ENCODE results near the gene CNTNAP2. TPM values are rescaled to one million over a fixed set of nuclear protein-coding genes. Genes with fewer than 3 reads are reported as not detected.
"Not testable (repeated sequence)": the region's sequence is repeated elsewhere in the genome, so short reads cannot be mapped to it uniquely, and the experiment has no call there.

CNTNAP2 gene
- total RNA-seq, 1 donor from 2014 or later: 2.8 TPM

DNA sequence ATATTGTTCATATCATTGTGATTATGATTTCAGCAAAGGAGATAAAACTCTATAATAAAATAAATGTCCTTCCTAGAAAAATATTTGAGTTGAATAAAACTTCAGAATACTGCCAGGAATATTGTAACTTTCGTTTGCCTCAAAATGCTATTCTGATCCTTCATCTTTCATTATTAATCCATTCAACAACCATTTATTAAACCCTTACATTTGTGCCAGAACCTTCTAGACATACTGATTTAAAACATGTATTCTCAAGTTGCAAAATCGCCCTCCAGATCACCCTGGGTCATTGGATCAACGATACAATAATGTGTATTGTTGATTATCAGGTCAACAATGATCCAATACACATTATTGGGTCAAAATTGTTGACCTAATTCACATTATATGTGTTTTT is 759.8 kb downstream of the CNTNAP2 start:
- DNase-seq (ENCODE audit: low read depth in 2 of 2): no peak

DNA sequence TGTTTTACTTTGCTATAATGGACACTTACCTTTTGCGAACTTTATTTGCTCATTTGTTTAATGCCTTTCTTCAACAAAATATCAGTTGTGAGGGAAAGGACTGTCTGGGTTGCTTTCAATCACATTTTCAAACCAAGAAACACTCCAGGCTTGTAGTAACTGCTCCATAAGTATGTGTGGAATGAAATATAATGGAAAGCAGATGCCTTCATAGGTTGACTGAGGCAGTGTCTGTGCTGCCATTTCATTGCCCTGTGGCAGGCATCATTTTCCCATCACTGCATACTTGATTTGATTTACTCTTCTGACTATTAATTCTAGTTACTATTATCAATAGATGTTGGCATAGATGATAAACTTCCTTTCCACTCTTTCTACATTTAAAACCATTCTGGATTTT is 762.3 kb downstream of the CNTNAP2 start:
- no peak for DNase-seq (ENCODE audit: low read depth in 2 of 2)

DNA sequence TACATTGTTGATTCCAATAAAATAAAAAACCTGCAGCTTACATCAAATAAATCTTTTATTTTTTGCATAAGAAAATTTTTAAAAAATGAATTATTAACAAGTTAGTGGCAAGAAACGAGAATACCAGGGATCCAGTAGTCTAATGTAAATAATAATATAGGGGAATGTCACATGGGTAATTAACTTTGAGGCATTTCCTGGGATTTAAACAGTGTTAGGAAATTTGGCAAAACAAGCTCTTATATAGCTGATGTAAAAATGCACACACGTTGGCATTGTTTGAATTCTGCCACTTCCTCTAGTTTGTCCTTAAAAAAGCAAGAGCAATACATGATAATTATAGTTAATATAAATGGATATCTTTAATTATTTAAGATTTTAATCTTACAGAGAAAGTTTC is 768.6 kb downstream of the CNTNAP2 start:
- no peak for DNase-seq (ENCODE audit: low read depth in 2 of 2)

DNA sequence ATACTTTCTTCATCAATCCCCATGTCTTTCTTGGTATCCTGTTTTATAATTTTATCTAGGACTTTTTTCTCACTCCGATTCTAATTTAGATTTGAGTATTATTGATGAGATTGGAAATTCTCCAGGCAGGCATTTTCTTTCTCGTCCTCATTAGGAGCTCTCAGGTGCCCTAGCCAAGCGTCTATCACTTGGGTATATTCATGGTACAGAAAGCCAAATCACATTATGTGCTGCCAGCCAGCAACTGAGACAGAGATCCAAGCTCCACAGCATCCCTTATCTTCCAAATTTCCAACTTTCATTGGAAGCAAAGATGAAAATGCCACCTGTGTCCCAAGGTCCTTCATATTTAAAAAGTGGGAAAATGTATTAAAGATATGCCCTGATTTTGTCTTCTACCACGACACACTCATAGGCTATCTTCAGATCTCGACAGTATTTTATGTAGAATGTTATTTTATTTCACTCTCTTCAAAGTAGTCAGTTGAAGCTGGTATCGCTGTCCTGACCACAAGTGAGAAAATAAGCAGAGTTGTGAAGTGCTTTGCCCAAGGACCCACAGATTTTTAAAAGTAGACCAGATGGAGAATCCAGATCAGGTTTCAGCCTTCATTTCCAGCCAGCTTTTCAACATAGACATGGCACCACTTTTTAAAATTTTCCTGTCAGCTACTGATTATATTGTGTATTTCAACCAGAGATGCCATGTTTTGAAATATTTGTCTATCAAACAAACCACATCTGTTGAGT is 773.4 kb downstream of the CNTNAP2 start:
- DNase-seq (ENCODE audit: low read depth in 2 of 2): no peak

DNA sequence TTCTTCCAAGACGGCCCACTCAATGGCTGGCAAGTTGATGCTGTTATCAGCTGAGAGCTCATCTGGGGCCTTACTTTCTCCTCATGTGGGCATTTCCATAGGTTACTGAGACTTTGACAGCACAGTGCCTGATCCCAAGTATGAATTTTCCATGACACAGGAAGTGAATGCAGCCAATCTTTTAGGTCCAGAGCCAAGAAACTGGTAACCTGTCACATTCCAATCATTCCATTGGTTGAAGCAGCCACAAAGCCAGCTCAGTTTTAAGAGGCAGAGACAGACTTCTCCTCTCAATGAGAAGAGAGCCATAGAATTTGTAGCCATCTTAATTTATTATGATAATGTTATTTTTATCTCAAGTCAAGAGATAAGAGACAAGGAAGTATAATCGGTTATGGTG is 775.5 kb downstream of the CNTNAP2 start:
- no peak for DNase-seq (ENCODE audit: low read depth in 2 of 2)

DNA sequence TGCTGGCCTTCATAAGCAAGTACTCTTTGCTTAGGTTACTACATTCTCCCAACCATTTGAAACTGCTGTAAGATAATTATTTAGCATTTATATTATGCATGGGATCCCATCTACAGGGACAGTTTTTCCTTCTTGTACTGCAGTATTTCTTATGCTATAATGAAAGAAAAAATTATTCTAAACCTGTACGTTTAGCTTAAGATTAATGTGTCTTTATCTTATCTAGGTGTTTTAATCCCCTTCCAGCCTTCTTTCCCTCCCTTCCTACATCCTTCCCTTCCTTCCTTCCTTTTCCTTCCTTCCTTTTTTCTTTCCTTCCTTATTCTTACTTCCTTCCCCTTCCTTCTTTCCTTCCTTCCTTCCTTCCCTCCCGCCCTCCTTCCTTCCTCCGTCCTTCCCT is 778.3 kb downstream of the CNTNAP2 start:
- DNase-seq (ENCODE audit: low read depth in 2 of 2): no peak

DNA sequence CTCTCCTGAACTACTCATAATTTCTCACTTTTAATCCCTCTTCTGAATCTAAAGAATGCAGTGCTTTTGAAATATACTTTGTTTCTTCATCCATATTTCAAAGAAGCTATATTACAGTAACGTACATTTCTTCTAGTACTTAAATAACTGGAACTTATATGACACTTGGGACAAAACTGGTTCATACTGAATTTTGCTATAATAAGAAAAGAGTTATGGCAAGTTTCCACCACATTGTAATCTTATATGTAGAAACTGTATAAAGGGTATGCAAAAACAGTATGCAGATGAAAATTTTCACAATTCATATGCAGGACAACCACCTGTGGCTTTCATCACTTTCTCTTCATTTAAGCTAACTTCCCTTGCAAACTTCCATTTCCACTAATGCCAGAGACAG is 785.7 kb downstream of the CNTNAP2 start:
- no peak for DNase-seq (ENCODE audit: low read depth in 2 of 2)

DNA sequence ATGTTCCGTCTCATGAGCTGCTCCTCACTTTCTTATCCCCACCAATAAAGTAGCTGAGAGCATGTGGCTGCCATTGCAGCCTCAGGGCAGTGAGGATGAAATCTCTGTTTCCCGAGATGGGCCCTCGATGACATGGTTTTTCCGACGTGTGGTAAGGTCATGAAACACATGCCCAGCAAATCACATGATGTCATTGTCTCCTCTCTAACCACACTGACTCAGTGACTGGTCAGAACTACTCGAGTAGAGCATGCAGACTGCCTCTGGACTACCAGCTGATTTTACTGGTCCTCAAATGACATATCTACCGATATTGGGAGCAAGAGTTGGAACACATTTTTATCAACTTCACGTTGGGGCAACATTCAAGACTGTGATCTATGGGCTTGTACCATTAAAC is 786.1 kb downstream of the CNTNAP2 start:
- DNase-seq (ENCODE audit: low read depth in 2 of 2): no peak

DNA sequence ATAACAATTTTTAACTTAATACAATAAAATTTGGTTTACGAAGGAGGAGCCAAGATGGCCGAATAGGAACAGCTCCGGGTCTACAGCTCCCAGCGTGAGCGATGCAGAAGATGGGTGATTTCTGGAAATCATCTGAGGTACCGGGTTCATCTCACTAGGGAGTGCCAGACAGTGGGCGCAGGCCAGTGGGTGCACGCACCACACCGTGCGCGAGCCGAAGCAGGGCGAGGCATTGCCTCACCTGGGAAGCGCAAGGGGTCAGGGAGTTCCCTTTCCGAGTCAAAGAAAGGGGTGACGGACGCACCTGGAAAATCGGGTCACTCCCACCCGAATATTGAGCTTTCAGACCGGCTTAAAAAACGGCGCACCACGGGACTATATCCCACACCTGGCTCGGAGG is 789.1 kb downstream of the CNTNAP2 start:
- not testable (repeated sequence) for DNase-seq (ENCODE audit: low read depth in 2 of 2)

DNA sequence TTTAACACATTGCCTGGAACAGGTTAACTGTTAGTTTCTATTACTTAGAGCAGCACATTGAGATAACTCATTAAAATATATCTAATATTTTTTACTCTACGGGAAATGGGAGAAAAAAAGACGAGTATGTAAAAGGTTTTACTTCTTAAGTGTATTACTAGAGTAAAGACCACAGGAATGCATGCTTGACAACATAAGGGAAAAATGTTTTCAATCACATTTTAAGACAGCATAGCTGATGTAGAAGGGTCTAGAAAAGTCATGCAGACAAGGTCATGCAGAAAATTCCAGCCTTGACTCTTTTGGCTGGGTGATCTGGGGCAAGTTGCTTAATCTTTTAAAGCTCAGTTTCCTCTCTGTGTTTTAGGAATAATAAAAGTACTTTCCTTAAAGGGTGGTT is 806.2 kb downstream of the CNTNAP2 start:
- DNase-seq (ENCODE audit: low read depth in 2 of 2): no peak

DNA sequence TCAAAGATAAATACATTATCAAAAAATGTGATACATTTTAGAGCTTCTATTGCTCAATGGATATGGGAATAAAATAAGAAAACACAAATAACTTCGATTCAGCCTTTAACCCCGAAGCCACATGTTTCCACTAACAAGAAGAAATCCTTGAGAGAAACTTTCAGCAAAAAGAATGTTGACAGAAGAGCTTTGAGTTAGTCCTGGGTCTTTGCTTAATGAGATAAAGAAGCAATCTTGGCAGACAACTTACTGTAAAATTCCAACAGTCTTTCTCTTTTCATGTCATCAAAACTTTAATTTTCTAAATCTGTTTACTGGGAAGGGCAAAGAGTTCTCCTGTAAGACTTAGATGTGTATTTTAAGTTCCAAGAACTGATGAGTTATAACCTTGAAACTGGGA is 810.2 kb downstream of the CNTNAP2 start:
- no peak for DNase-seq (ENCODE audit: low read depth in 2 of 2)

DNA sequence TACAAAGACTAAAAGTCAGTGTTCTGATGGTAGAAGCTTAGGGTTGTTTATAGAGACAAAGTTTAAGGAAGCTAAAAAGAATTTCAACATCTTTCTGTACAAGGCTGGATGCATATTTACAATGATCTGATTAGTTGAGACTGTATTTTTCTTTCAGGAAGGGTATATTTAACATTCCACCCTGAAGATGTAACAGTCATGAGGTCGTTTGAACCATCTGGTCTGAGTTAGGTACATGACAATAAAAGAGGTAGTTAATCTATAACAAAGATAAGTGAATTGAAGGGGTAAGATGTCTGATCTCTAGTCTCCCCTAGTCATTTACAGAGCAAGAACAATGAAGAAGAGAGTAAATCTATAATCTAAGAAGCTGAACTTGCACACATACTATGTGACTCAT is 821.2 kb downstream of the CNTNAP2 start:
- DNase-seq (ENCODE audit: low read depth in 2 of 2): no peak

DNA sequence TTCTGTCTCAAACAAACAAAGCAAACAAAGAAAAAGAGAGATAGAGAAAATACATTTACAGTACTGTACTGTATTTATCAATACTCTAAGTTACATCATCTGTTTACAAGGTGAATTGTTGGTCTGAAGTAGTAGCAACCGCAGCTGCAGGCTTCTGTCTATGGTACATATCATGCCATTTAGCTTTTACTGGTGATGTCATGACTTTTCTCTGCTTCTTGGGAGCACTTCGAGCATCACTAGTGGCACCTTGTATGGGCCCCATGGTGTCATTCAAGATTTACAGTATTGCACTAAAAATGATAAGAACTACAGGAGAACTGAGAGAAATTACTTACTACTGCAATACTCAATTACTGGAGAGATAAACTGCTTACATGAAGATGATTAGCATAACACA is 826.9 kb downstream of the CNTNAP2 start:
- no peak for DNase-seq (ENCODE audit: low read depth in 2 of 2)

DNA sequence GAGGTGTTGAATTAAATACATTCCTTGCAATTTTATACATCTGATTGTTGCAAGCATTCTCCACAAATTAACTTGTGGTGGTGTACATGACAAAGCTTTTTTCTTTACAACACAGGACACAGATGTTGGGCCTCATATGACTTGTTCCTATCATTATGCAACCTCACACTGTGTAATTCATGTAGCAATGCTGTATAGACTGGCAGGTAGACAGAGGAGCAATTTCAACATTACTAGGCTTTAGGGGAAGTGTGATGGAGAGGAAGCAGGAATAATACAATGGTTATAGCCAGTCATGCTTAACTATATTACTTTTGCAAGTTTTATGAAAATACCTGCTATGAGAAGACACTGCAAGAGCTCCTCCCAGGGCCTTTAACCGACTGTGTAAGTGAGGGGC is 832.1 kb downstream of the CNTNAP2 start:
- no peak for DNase-seq (ENCODE audit: low read depth in 2 of 2)

DNA sequence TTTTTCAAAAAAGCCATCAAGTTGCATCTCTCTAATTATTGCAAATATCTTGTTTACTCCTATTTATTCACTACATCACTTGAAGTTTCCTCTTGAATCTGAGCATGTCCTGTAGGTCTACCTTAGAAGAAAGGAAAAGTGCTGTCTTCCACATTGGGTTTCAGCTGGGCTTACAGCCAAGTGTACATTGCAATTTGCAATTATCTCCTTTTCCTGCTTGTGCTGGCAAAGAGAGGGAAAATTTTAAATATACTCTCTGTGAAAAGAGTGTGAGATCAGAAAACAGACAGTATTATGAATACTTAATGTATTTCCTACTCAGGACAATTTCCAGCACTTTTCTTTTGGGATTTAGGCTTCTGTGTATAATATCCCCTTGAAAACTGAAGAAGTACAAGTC is 839.7 kb downstream of the CNTNAP2 start:
- DNase-seq (ENCODE audit: low read depth in 2 of 2): no peak

DNA sequence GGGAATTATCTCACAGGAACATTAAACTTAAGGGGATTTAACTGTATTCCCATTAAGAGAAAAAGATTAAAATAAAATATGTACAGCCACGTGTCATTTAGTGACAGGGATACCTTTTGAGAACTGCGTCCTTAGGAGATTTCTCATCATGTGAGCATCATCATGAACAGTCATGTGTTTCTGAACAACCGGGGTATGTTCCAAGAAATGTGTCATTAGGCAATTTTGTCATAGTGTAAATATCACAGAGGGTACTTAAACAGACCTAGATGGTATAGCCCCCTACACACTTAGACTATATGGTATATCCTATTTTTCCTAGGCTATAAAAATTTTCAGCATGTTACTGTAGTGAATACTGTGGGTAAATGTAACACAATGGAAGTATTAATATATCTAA is 840.3 kb downstream of the CNTNAP2 start:
- no peak for DNase-seq (ENCODE audit: low read depth in 2 of 2)

DNA sequence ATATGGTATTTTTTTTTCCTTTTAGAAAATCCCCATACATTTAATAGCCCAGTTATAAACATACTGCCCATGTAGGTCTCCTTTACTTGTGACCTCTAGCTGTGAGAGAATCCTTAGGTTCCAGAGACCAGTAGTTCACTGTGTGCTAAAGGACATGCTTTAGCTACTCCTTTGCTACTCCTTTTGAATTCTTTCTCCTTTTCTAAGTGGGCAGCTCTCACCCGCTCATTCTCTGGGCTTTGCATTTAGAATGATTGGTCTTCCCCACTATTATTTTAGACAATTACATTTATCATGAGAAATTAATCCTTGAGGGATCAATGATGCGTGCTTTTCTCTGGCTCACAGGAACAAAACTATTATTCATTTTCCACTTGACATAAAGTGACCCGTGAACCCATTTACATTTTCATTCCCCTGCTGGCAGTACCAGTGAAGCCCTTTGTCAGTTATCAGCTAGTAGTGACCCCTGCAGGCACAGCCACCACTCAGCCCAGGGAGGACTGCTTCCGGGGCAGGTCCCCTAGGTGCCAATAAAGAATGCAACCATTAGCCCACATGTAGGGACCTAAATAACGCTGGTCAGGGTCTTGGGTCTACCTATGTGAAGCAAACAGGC is 844.3 kb downstream of the CNTNAP2 start:
- DNase-seq (ENCODE audit: low read depth in 2 of 2): no peak

DNA sequence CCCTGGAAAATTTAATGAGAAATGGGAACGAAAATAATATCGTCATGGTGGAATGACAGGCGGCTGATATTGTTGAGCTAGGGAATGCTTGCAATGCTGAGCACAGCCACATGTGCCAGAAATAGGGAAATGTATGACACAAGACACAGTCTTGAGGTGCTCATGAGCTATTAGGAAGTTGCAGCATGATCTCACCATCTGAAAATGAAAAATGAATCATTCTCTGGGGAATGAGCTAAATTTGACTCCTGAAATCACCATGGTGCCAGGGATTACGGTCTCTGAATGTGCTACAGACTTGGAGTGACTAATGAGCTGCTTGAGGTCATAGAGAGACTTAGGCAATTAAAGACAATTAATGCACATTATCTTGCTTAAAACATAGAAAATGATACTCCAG is 845.0 kb downstream of the CNTNAP2 start:
- no peak for DNase-seq (ENCODE audit: low read depth in 2 of 2)

DNA sequence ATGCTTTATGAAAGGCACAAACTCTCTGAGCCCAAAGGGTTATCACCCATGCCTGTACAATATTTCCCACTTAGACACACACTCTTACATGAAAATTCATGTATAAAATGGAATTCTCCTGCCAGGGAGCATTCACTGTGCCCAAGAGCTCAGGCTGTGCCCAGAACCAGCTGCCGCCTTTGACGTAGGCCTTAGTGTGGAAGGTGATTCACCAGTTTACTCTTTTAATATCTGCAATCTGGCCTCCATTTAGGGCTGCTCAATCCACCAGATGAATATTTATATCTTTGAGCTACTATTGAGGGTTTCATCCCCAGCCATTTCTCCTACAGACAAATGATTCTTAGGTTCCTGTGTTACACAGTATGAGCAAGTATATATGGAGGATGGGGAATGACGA is 849.7 kb downstream of the CNTNAP2 start:
- no peak for DNase-seq (ENCODE audit: low read depth in 2 of 2)

DNA sequence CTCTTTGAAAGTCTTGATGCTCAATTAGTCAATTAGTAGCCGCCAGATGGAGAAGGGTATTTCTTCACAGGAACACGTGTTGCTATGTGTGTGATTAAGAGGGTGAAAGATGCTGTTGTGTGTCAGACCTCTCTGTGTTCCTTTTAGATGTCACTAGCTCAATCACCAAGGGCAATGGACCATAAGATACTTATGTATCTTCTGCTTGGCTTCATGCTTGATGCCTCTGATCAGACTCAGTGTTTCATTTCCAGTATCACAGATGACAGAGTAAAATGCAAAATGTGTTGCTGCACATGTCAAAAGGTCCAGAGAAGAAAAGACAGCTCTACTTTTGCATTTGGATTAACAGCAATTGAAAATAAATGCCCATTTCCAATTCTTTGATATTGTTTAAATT is 865.9 kb downstream of the CNTNAP2 start:
- DNase-seq (ENCODE audit: low read depth in 2 of 2): no peak

DNA sequence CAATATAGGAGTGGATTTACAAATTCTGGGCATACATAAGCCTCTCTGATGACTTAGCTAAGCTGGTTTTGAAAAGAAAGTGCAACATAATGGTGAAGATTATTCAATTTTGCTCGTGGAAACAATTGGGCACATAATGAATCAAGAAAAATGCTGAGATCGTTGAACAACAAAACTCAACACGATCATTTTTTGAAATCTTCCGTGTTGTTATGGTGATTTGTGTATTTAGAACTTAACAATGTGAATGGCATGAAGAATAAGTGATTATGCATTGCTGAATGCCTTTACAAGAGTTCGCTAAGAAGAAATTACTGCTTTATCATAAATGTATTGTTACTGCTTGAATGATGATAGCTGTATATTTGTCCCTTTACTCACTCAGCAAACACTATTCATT is 875.0 kb downstream of the CNTNAP2 start:
- DNase-seq (ENCODE audit: low read depth in 2 of 2): no peak

DNA sequence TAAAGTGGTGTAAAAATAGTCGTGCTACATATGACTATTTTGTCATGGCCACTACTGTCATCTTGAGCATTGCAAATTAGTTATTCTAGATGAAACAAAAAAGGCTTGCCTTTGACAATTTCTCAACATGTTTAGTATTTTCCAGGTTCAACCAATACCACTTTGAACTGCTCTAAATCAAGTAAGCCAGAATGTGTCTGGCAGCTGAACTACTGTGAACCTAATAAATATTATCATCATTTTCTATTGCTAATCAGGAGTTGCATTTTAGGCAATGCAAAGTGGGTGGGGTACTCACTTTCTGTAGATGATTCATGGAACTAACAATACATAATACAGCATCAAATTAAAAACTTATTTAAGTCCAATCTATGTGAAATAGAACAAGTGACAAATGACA is 877.2 kb downstream of the CNTNAP2 start:
- no peak for DNase-seq (ENCODE audit: low read depth in 2 of 2)

DNA sequence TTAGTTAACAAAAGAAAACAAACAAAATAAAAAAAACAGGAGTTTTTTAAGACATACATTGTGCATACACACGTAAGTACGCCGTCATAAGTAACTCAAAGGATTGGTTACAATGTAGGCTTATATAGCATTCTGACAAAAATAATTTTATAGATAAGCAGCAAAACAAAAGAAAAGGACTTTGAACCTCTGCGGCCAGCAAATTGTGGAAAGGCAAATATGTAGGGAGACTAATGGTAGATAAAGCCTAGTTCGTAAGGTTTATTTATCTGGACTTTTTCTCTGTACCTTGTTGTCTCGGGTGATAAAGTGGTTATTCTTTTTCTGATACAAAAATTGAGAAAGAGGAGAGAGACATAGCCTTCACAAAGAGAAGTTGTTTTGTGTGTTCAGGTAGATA is 891.9 kb downstream of the CNTNAP2 start:
- no peak for DNase-seq (ENCODE audit: low read depth in 2 of 2)

DNA sequence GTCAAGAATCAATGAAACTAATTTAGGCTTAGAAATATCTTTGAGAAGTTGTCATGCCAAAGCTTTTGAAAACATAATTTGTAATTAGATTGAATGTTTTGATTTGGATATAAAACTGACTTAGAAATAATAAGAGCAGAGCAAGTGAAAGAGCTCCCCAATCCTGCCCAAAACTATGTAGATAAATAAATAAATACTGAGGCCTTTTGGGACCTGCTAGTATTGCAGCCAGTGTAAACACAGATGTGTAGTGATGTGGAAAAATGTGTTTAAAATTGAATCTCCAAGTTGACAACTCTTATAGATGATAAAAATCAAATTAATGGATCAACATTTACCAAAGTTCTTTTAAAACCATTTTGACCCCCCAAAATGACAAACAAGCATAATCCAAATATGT is 896.1 kb downstream of the CNTNAP2 start:
- DNase-seq (ENCODE audit: low read depth in 2 of 2): no peak
